Measurements from ENCODE around the gene PKNOX1.
"Not testable (repeated sequence)": the region's sequence is repeated elsewhere in the genome, so short reads cannot be mapped to it uniquely, and the experiment has no call there.

GRCh38 chr21:43076643-43077042 lies 102.3 kb downstream of the PKNOX1 start:
- TF ChIP-seq CTCF, POLR2A (IDR thresholded peaks at IDR 0.05): not testable (repeated sequence)
